Measurements from ENCODE around the gene SMCR8.
A peak's percentile ranks its signal among the peaks of the same experiment; 100 is the strongest.
"Not testable (repeated sequence)": the region's sequence is repeated elsewhere in the genome, so short reads cannot be mapped to it uniquely, and the experiment has no call there.

SMCR8 gene

DNA sequence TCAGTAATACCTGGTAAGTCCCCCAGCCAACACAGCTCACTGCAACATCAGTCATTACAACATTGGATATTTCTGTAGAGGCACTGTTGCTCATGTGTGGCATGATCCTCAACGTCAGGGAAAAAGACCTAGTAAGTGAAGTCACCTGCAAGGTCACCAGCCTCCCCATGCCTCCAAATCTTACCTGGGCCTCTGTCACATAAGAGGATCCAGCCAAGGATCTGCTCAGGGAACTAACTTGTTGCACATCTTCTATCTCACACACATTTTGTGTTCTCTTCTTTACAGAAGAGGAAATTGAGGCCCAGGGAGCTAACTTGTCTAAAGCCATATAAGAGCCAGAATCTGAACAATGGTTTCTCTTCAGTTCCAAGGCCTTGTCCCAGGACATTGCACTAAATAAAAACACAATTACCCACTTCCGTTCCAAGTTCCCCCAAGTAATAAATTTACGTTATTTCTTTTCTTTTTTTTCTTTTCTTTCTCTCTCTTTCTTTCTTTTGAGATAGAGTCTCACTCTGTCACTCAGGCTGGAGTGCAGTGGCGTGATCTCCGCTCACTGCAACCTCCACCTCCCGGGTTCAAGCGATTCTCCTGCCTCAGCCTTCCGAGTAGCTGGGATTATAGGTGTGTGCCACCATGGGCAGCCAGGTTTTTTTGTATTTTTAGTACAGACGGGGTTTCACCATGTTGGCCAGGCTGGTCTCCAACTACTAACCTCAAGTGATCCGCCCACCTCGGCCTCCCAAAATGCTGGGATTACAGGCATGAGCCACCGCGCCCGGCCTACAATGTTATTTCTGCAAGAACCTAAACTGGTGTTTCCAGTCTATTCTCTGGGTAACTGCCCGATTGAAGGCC lies 47.0 kb downstream of the SMCR8 start:
- no peak for ATAC-seq
- DNase-seq = no peak

DNA sequence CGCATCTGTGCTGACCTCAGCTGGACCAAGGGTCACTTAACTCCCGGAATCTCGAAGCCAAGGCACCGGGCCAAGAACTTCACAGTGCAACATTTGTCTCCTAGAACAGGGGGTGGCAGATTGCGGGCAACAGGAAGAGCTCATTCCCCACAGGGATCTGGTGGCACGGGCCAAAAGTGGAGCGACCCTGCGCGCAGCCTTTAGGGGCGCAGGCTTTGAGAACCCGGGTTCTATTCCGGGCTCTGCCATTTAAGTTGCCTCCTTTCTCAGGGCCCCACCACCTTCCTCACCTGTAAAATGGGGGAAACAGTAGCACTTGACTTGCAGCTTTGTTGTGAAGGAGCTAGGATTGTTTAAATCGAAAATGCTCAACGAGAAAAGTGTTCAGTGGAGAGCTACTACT lies 47.6 kb downstream of the SMCR8 start:
- no peak for ATAC-seq
- DNase-seq = peak; percentile 32

DNA sequence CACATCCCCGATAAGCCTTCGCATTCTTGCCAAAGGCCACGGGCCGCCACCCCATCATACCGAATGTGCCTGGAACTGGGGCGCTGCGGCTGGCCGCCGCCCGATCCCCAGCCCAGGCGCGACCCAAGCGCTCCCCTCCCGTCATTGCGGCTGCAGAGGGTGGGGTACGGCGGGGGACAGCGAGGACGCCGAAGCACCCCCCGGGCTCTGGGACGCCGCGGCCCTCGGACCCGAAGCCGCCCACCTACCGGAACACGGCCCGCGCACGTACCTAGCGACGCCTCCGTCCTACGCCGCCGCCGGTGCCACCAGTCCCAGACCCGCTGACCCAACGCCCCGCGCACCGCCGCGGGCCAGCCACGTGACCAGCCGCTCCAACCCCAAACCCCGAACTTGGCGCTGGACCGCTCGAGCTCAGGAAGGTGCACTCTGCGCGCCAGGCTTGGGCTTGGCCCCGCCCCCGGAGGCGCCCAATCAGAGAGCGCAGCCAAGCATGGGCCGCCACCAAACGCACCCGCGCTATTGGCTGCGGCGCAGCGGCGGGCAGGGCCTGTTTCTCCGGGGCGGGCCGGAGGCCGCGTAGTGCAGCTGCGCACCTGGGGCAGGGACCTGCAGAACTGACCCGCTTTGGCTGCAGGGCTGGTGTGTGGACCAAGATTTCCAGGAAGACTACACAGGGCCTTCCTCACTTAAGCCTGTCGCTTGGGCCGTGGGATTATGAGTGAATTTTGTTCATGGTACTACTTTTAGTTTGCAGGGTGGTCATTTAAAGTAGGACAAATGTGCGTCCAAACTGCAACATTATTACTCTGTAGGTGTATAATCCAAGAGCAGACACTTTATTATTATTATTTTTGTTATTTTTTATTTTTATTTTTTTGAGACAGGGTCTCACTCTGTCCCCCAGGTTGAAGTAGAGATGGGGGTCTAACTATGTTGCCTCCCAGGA lies 48.3 kb downstream of the SMCR8 start, which contains the start of gene SHMT1:
Gene SHMT1 (minus strand): TSS at position 450 of the 949 bp plus-strand sequence. CDS start 7,569 bp downstream, outside the sequence.
- DNase-seq (peak; percentile 94), ATAC-seq (peak; percentile 100)

DNA sequence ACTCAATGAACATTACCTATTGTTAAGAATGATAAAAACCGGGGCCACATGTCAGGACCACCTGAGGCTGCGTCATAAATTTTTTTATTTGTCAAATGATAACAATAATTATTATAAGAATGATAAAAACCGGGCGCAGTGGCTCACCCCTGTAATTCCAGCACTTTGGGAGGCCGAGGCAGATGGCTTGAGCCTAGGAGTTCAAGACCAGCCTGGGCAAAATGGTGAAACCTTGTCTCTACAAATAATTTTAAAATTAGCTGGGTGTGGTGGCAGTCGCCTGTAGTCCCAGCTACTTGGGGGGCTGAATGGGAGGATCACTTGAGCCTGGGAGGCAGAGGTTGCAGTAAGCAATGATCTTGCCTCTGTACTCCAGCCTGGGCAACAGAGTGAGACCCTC lies 49.1 kb downstream of the SMCR8 start:
- ATAC-seq (no peak), DNase-seq (no peak)

DNA sequence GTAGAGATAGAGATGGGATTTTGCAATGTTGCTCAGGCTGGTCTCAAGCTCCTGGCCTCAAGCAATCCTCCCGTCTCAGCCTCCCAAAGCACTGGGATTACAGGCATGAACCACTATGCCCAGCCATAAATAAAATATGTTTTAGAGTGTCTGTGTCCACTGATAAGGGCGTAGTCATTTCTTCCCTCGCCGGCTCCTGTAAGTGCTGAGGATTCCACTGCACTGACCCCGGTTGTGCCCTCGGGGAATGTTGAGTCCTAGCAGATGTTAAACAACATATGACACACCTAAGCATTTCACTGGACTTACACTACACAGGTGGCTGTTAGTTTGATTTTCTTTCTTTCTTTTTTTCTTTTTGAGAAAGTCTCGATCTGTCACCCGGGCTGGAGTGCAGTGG lies 53.9 kb downstream of the SMCR8 start:
- no peak for DNase-seq
- no peak for ATAC-seq

DNA sequence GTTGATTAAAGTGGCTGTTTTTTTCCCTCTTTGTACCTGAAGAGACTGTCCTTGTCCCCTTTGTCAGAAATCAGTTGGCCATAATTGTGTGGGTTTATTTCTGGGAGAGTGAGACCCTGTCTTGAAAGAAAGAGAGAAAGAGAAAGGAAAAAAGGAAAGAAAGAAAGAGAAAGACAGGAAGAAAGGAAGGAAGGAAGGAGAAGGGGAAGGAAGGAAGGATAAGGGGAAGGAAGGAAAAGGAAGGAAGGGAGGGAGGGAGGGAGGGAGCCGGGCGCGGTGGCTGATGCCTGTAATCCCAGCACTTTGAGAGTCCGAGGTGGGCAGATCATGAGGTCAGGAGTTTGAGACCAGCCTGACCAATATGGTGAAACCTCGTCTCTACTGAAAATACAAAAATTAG lies 55.7 kb downstream of the SMCR8 start:
- ATAC-seq (no peak), DNase-seq (no peak)

DNA sequence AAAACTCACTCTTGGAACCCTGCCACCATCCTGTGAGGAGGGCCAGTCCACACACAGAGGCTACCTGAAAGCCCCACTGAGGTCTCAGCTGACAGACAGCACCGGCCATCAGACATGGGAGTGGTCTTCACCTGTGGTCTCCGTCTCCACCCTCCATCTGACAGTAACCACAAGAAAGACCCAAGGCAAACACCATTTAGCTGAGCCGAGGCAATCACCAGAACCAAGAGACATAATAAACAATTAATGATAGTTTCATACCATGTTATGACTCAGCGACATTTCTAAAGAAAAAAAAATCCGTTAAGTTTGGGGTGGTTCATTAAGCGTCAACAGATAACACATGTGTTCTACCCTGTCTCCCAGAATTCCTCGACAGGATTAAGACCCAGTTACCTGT lies 56.4 kb downstream of the SMCR8 start:
- ATAC-seq (no peak), DNase-seq (no peak)

DNA sequence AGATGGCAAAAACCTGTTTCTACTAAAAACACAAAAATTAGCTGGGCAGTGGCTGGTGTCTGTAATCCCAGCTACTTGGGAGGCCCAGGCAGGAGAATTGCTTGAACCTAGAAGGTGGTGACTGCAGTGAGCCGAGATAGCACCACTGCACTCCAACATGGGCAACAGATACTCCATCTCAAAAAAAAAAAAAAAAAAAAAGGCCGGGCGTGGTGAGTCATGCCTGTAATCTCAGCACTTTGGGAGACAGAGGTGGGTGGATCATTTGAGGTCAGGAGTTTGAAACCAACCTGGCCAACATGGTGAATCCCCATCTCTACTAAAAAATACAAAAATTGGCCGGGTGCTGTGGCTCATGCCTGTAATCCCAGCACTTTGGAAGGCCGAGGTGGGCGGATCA lies 58.1 kb downstream of the SMCR8 start:
- ATAC-seq = peak; percentile 36
- not testable (repeated sequence) for DNase-seq

DNA sequence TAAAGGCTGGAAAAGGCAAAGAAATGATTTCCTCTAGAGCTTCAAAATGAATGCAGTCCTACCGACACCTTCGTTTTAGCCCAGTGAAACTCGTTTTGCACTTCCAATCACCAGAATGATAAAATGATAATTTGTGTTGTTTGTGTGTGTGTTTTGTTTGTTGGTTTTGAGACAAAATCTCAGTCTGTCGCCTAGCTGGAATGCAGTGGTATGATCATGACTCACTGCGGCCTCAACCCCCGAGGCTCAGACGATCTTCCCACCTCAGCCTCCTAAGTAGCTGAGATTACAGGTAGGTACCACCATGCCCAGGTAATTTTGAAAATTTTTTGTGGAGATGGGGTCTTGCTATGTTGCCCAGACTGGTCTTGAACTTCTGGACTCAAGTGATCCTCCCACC lies 59.1 kb downstream of the SMCR8 start:
- DNase-seq = no peak

More for the DNA sequence above, 59.1 kb downstream of the SMCR8 start:
- no peak for ATAC-seq
